GM18870 (cell line): ENCODE results near the gene SLC16A3.
"Not testable (repeated sequence)": the region's sequence is repeated elsewhere in the genome, so short reads cannot be mapped to it uniquely, and the experiment has no call there.

ENCODE experiments used
- ATAC-seq: cut with Tn5 transposase; IDR thresholded peaks from one replicate; pipeline ENCODE4 v1.9.1; 2021; ENCODE audit warnings: moderate library complexity; ENCODE audit not compliant: unreplicated experiment

Gene SLC16A3

GRCh38 chr17:82259972-82260961, 31.4 kb downstream of the SLC16A3 start:
- not testable (repeated sequence) for ATAC-seq

- no peak for ATAC-seq
These were observed 33.5 kb downstream of the SLC16A3 start for GRCh38 chr17:82262344-82262743.

GRCh38 chr17:82263641-82264040, 34.8 kb downstream of the SLC16A3 start:
- ATAC-seq = no peak

GRCh38 chr17:82266142-82266541, 37.3 kb downstream of the SLC16A3 start:
- ATAC-seq = no peak

DNA sequence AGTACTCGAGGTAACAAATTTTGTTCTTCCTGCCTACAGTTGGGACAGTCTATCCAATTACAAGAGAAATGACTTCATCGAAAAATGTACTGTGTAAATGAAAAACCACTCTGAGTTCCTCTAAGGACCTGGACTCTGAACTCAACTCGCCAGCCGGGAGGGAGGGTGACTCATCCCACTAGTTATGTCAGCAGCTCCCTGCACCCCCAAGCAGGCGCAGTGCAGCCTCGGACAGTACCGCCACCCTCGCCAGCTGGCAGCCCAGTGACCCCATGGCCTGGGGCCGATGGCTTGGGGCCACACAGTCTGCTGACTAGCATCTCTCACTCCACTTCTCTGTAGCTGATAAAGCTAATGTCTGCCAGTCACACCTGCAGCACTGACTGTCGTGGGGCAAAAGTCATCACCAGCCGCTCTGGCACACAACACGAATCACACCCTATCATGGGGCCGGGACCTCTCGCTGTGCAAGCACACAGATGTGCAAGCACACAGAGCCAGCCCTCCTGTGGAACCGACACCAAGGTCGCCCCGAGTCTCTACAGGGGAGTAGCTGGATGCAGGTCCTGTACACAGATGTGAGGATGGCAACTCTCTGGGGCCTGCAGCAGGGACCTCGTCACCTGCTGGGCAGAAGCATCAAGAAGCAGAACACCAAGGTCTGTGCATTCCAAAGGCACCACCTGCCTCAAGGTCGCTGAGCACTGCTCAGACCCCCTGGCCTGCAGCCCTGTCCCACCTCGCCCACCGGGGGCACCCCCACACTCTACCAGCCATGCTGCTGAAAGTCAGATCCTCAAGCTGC, 38.9 kb downstream of the SLC16A3 start:
- ATAC-seq = no peak

DNA sequence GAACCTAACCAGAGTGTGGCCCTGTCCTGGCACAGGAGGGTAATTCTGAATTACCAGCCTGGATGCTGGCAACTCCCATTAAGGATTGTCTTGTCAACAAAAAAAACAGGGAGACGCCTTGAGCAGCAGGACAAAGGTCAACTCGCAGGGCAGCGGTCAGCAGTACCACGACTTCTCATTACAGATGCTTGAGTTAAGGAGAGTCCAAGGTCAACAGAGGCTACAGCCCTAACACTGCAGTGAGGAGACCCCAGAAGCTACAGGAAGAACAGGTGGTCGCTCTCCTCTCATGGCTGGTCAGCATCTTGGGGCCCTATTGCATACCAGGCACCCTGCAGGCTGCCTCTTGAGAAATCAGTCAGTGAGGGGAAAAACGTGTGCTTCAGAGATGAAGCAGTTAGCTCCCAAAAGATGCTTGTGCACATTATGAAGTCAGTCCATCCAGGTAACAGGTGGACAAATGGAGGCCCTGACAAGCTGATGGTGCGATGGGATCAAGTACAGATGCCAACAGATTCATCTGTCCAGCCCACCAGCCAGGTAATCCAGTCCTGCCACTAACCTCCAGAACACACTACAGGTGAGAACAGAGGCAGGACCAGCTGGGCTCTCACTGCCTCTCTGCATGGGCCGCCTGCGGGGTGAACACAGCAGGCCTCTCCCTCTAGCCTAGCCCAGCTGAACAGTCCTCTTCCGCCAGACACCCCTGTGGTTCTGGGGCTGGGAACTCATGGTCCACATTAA, 40.5 kb downstream of the SLC16A3 start:
- no peak for ATAC-seq

DNA sequence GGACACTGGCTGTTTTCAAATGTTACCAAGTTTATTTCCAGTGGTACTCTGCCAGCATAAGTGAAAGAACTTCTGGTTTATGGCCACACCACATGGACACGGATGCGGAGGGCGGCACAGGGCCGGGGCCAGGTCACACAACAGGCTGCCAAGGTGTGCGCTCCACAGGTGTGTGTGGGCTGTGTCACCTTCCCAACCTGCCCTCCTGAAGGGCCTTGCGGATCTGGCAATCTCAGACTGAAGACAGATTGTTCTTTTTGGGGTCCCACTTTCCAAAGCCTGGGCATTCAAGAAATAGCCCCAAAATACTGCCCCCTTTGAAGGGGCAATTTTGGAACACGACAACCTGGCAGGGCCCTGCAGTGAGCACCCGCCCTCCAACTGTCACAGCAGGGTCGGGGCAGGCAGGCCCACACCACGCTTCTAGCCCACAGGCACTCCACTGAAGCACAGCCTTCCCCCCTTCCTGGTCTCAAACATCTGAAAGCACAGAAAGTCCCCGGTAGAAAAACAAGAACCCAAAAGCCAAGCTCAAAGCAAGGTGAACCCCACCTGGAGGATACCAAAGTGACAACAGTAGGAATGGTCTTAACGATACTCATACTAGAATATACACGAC, 41.1 kb downstream of the SLC16A3 start:
- no peak for ATAC-seq

- ATAC-seq = no peak
These were observed 41.8 kb downstream of the SLC16A3 start for GRCh38 chr17:82270651-82271050.

DNA sequence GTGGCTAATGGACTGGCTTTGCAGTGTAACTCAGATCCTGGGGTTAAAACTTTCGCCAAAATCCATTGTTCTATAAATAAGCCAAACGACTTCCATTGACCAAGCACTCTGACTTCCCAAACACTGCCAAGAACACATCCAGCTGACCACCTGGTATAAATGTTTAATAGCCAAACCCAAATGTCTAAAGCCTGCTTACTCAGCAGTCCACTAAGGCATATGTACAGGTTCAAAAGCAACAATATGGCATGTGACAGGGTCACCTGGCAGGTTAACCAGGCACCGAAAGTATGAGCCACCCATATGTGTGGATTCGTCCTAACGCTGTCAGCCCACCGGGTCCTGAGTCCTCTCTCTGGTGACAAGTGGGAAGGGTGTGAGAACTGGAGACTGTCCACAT, 42.6 kb downstream of the SLC16A3 start:
- no peak for ATAC-seq

- no peak for ATAC-seq
These were observed 43.9 kb downstream of the SLC16A3 start for GRCh38 chr17:82272495-82273326.

DNA sequence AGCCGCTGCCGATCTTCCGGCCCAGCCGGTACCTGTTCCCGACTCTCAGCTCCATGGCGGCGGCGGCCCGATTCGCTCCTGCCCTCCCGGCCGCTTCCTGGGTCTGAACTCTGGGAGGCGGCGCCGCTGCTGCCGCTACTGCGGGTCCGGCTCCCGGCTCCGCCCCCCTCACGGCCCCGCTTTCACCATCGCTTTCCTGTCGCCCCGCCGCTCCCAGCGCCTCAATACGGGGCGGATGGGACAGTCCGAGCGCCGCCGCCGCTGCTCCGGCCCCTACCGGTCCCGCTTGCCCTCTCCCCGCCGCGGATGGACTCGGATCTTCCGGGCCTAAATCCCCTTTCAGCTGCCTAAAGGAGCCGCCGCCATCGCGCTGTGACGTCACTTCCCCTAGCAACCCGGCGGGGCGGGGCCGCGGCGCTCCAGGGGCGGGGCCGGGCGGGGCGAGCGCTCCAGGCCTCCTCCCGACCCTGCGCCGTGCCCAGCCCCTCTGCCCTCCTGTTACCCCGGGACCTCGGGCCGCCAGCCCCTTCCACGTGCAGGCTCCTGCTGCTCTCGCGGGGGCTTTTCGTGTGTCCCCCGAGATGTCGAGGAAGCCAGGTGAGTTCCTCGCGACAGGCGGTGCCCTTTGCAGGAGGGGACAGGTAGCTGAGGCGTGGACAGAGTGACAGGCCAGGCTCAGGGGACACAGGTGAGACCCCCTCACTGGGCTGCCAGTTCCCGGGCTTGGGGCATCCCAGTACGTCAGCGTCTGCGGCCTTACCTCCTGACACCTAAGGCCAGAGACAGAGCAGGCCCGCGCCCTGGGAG, 44.7 kb downstream of the SLC16A3 start, which contains the start of gene CSNK1D:
TSS of gene CSNK1D (minus strand) at position 374 of the 807 bp plus-strand sequence. CDS start at position 55, 319 bp downstream.
- no peak for ATAC-seq

DNA sequence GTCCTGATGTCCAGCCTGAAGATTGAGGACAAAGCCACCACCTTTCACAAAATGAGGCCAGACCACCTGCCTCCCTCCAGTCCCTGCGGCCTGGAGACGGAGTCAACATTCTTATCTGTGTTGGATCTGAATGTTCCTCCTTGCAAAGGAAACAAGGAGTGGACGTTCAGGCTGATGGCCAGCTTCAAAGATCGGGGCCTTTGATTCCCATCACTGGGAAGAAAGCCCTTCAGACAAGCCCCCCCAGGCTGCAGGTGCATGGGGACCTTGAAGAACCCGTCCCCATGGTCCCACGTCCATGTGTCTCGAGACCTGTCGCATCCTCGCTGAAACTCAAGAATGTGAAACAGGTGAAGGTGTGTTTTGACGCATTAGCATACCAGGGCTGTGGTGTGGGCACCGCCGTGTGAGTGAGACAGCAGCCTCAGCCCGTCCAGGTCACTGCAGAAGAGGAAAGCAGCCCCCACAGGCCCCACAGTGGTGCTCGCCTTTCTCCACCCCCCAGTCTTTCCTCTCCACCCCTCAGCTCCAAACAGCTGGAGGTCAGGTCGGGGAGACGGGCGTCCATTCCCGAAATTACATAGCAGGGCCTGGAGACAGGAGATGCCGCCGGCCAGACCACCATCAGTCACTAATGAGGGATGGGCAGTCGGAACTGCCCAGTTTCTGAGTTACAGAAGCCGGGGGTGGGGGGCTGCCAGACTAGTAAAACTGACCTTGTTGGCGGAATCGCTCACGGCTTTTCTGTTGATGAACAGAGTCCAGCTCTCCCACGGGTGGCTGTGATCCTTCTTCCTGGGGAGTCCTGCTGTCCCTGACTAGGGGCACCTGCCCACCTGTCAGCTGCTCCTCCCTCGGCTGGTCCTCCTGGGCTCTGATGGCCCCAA, 45.5 kb downstream of the SLC16A3 start:
- no peak for ATAC-seq

GRCh38 chr17:82275326-82275725, 46.5 kb downstream of the SLC16A3 start:
- ATAC-seq = no peak

- ATAC-seq = no peak
These were observed 48.1 kb downstream of the SLC16A3 start for GRCh38 chr17:82276938-82277337.

- no peak for ATAC-seq
These were observed 49.0 kb downstream of the SLC16A3 start for GRCh38 chr17:82277851-82278250.

DNA sequence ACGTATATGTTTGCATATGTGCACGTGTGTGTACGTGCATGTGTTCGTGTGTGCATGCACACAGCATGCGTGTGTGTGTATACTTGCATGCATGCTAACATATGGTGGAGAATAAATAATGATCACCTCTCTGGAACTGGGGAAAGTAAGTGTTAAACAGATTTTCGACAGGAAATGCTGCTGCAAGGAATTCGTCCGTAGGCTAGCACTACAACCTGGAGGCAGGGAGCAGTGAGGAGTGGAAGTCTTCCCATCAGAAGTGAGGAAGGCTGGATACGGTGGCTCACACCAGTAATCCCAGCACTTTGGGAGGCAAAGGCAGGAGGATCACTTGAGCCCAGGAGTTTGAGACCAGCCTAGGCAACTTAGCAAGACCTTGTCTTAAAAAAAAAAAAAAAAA, 49.5 kb downstream of the SLC16A3 start:
- no peak for ATAC-seq

DNA sequence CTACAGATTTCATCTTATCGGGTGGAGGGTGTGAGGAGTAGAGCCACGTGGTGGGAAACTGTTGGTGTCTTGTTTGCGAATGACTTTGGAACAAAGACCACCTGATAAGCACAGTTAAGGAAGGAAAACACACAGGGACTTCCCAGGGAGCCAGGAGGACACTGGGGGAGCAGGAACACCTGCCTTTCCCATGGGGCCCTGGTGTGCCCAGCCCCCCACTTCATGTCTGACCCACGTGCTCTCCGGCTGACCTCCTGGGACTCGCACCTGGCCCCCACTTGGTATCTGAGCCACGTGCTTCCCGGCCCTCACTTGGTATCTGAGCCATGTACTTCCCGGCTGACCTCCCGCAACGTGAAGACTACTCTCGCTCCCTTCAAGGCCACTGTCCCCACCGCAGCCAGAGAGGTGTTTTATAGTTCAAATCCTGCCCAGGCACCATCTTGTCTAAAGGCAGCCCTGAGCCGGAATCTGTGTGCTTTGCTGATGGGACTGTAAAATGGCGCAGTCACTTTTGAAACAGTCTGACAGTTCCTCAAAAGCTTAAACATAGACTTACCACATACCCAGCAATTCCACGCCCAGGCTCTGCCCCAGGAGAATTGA, 50.0 kb downstream of the SLC16A3 start:
- no peak for ATAC-seq
